ENCODE results near the gene MGRN1. TPM values are rescaled to one million over a fixed set of nuclear protein-coding genes. Genes with fewer than 3 reads are reported as not detected.

MGRN1 gene
- total RNA-seq, 4 donors from 2014 or later: 30.8 to 58.2 (median 44.8) TPM

DNA sequence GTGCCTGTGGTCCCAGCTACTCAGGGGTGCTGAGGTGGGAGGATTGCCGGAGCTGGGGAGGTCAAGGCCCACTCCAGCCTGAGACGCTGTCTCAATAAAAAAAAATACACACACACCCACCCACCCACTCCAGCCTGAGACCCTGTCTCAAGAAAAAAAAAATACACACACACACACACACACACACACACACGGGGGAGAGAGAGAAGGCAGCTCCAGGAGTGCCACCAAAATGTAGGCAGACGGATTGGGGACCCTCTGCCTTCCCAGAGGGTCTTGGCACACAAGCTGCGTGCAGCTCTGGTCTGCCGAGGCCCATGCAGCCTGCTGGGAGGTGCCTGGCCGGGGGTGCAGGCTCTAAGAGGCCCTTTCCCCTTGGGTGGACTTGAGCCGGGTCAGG lies 62.8 kb downstream of the MGRN1 start:
- Histone ChIP-seq H3K27ac (no peak overlapping the region), H3K4me1 (peaks cover 1% of the 10 kb centered on the region), H3K27me3 (no peaks in the 10 kb centered on the region), H3K9me3 (no peaks in the 10 kb centered on the region), H3K36me3 (peaks cover 69% of the 10 kb centered on the region), H3K4me3 (no peak overlapping the region)
- 90% methylated on average over 6 of the region's 8 CpGs for WGBS
- TF ChIP-seq EP300 (IDR thresholded peaks at IDR 0.05) (no peak), POLR2AphosphoS5 (IDR thresholded peaks at IDR 0.05) (no peak), POLR2A (IDR thresholded peaks at IDR 0.05) (no peak)
- TF ChIP-seq, protein P1, sequence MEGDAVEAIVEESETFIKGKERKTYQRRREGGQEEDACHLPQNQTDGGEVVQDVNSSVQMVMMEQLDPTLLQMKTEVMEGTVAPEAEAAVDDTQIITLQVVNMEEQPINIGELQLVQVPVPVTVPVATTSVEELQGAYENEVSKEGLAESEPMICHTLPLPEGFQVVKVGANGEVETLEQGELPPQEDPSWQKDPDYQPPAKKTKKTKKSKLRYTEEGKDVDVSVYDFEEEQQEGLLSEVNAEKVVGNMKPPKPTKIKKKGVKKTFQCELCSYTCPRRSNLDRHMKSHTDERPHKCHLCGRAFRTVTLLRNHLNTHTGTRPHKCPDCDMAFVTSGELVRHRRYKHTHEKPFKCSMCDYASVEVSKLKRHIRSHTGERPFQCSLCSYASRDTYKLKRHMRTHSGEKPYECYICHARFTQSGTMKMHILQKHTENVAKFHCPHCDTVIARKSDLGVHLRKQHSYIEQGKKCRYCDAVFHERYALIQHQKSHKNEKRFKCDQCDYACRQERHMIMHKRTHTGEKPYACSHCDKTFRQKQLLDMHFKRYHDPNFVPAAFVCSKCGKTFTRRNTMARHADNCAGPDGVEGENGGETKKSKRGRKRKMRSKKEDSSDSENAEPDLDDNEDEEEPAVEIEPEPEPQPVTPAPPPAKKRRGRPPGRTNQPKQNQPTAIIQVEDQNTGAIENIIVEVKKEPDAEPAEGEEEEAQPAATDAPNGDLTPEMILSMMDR (IDR thresholded peaks at IDR 0.05): no peak
- no peak for DNase-seq (ENCODE audit: low spot score in 2 of 2)

DNA sequence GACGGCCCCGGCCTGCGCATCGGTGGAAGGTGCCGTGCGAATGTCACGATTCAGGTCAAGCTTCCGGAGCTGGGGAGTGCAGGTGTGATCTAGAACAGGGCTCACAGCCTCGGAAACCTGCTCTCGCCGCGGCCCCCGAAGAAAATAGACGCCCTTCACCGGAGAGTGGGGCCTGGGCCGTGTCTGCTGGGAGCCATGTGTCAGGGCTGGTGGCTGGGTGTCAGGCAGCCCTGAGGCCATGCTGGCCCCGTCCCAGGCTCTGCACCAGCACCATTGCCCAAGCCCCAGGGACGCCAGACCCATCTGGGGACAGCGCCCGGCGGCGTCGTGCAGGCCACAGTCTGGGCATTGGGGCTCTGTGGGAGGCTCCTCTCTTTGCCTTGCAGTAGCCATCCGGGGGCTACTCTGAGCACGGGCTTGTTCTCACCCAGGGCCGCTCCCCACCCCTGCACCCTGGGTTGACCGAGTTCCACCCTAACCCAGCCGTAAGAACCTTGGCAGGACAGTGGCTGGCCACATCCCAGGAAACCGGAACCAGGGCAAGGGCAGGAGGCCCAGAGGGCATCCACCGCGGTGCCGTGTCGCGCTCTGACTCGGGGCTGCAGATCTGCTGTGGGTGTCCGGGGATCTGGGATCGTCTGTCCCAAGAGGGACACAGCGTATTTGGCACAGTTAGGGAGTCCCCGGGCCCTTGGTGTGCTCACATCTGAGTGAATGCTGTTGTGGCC lies 63.5 kb downstream of the MGRN1 start:
- Histone ChIP-seq H3K4me3 (no peak overlapping the region), H3K27me3 (no peaks in the 10 kb centered on the region), H3K36me3 (peaks cover 62% of the 10 kb centered on the region), H3K27ac (no peak overlapping the region), H3K9me3 (no peaks in the 10 kb centered on the region), H3K4me1 (peaks cover 8% of the 10 kb centered on the region)
- DNase-seq (ENCODE audit: low spot score in 2 of 2): no peak
- 80% methylated on average over 22 of the region's 39 CpGs for WGBS
- TF ChIP-seq POLR2AphosphoS5 (IDR thresholded peaks at IDR 0.05) (no peak), POLR2A (IDR thresholded peaks at IDR 0.05) (no peak), EP300 (IDR thresholded peaks at IDR 0.05) (no peak)
- TF ChIP-seq, protein P1 (IDR thresholded peaks at IDR 0.05): no peak

DNA sequence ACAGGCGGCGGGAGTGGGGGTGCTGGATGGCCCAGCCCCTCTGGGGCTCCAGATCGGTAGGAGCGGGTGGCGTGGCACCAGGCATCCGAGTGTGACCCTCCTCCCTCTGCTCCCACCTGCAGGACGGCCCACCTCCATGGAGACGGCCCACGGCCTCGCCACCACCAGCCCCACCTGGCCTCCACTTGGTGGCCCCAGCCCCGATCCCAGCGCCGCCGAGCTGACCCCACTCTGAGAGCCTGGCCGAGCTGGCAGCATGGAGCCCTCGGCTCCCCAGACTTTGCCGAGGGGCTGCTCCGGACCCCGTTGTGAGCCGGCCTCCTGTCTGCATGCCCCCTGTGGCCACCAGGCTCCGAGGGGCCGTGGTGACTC lies 64.0 kb downstream of the MGRN1 start:
- Histone ChIP-seq H3K9me3 (no peaks in the 10 kb centered on the region), H3K36me3 (peaks cover 56% of the 10 kb centered on the region), H3K27ac (no peak overlapping the region), H3K27me3 (no peaks in the 10 kb centered on the region), H3K4me3 (no peak overlapping the region), H3K4me1 (peaks cover 9% of the 10 kb centered on the region)
- WGBS: 90% methylated on average over 10 of the region's 22 CpGs
- TF ChIP-seq EP300 (IDR thresholded peaks at IDR 0.05): no peak
- no peak for TF ChIP-seq POLR2A (IDR thresholded peaks at IDR 0.05)
- TF ChIP-seq, protein P1 (IDR thresholded peaks at IDR 0.05): no peak
- peak in 1 of 2 donors; percentile 59 for DNase-seq (ENCODE audit: low spot score in 2 of 2)

DNA sequence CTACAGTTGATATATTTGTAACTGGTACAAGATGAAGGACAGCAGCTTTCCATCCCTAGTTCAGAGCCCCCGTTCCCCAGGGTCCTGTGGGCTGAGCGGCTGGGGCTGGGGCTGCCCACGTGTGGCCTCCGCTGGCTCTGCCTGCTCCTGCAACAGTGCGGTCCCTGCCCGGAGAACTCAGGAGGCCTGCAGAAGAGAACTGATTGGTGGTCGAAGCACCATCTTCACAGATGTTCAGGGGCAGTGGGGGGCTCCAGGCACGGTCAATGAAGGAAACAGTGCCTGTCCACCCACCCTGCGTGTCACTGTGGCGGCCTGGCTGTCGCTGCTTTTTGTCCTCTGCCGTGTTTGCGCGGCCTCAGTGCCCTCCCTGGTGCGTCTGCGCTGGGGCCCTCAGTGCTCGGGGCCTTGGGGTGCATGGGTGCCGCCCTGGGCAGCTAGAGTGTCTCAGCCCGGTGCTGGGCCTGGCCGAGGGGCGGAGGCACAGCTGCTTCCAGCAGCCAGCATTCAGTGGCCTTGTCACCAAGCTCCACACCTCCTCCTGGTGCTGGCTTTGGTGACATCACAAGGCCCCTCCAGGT lies 64.6 kb downstream of the MGRN1 start:
- Histone ChIP-seq H3K27me3 (no peaks in the 10 kb centered on the region), H3K36me3 (peaks cover 51% of the 10 kb centered on the region)

More for the DNA sequence above, 64.6 kb downstream of the MGRN1 start:
- DNase-seq (ENCODE audit: low spot score in 2 of 2): peak in 1 of 2 donors; percentile 48
- WGBS: 92% methylated on average over 17 of the region's 21 CpGs
- TF ChIP-seq, protein P1 (IDR thresholded peaks at IDR 0.05): no peak
- no peak for TF ChIP-seq POLR2A (IDR thresholded peaks at IDR 0.05)
- no peak for TF ChIP-seq POLR2AphosphoS5 (IDR thresholded peaks at IDR 0.05)
- no peak for TF ChIP-seq EP300 (IDR thresholded peaks at IDR 0.05)
- H3K4me3 ChIP-seq: no peak overlapping the region
- H3K9me3 ChIP-seq: no peaks in the 10 kb centered on the region
- H3K4me1 ChIP-seq: peaks cover 12% of the 10 kb centered on the region
- H3K27ac ChIP-seq: no peak overlapping the region
